Neural cell (in vitro differentiated cells): ENCODE data around the gene D2HGDH. TPM values are rescaled to one million over a fixed set of nuclear protein-coding genes. Genes with fewer than 3 reads are reported as not detected.
"Not testable (repeated sequence)": the region's sequence is repeated elsewhere in the genome, so short reads cannot be mapped to it uniquely, and the experiment has no call there.

ENCODE experiments used
- H2AFZ ChIP-seq: fragments of 200-600, 300-800 bp; sonication (generic), shearing (Covaris generic); 2 replicates; pipeline ENCODE4 v1.6.0; 2014; ENCODE audit warnings: low read depth, mild to moderate bottlenecking, antibody characterized with exemption, low read length, moderate library complexity
- H3F3A ChIP-seq: fragments of 200-600 bp; shearing (Covaris generic); 2 replicates; pipeline ENCODE4 v1.6.1; 2016; ENCODE audit warnings: mild to moderate bottlenecking, moderate library complexity, mixed read lengths, antibody characterized with exemption, low read length; ENCODE audit not compliant: insufficient read depth, poor library complexity, severe bottlenecking
- H3K27ac ChIP-seq: fragments of 200-600, 300-800 bp; sonication (generic), shearing (Covaris generic); 2 replicates; pipeline ENCODE4 v1.5.1; 2014; ENCODE audit warnings: mild to moderate bottlenecking, low read length, moderate library complexity
- H3K27me3 ChIP-seq: fragments of 300-800, 200-600 bp; sonication (generic), shearing (Covaris generic); 2 replicates; pipeline ENCODE4 v1.6.0; 2014; ENCODE audit warnings: mild to moderate bottlenecking, low read depth, low read length, moderate library complexity; ENCODE audit not compliant: insufficient read depth
- H3K36me3 ChIP-seq: fragments of 300-800, 200-600 bp; sonication (generic), shearing (Covaris generic); 2 replicates; pipeline ENCODE4 v1.5.1; 2014; ENCODE audit warnings: mild to moderate bottlenecking, antibody characterized with exemption, low read length, moderate library complexity; ENCODE audit not compliant: insufficient read depth
- H3K4me2 ChIP-seq: fragments of 300-800, 200-600 bp; sonication (generic), shearing (Covaris generic); 2 replicates; pipeline ENCODE4 v1.6.0; 2014; ENCODE audit warnings: mild to moderate bottlenecking, low read length
- H3K4me3 ChIP-seq: fragments of 300-800, 200-600 bp; sonication (generic), shearing (Covaris generic); 2 replicates; pipeline ENCODE4 v1.5.1; 2014; ENCODE audit warnings: mild to moderate bottlenecking, low read length, moderate library complexity
- H3K79me2 ChIP-seq: fragments of 200-600 bp; shearing (Covaris generic); replicated peaks from 2 replicates; pipeline ENCODE4 v1.6.0; 2014; ENCODE audit warnings: mild to moderate bottlenecking, low read length, moderate library complexity; ENCODE audit not compliant: insufficient read depth
- H3K9ac ChIP-seq: fragments of 300-800, 200-600 bp; sonication (generic), shearing (Covaris generic); 2 replicates; pipeline ENCODE4 v1.6.1; 2016; ENCODE audit warnings: mild to moderate bottlenecking, low read length, mixed read lengths
- H3K9me2 ChIP-seq: fragments of 200-600 bp; shearing (Covaris generic); 2 replicates; pipeline ENCODE4 v1.6.1; 2016; ENCODE audit warnings: mild to moderate bottlenecking, low read length, mixed read lengths; ENCODE audit not compliant: insufficient read depth
- H3K9me3 ChIP-seq: fragments of 200-600, 300-800 bp; sonication (generic), shearing (Covaris generic); 2 replicates; pipeline ENCODE4 v1.6.1; 2016; ENCODE audit warnings: mild to moderate bottlenecking, mixed run types, low read length, moderate library complexity, mixed read lengths
- H4K20me1 ChIP-seq: fragments of 200-600 bp; shearing (Covaris generic); 2 replicates; pipeline ENCODE4 v1.6.1; 2016; ENCODE audit warnings: mild to moderate bottlenecking, mixed run types; ENCODE audit not compliant: insufficient read depth
- EP300 ChIP-seq: fragments of 450-650 bp; conservative IDR thresholded peaks from 2 replicates; pipeline ENCODE4 v1.6.1; 2014; ENCODE audit warnings: antibody characterized with exemption, mild to moderate bottlenecking, moderate library complexity; ENCODE audit not compliant: poor library complexity, severe bottlenecking
- MXI1 ChIP-seq: fragments of 450-650 bp; conservative IDR thresholded peaks from 2 replicates; pipeline ENCODE4 v1.6.1; 2014; ENCODE audit warnings: antibody characterized with exemption, mild to moderate bottlenecking; ENCODE audit not compliant: poor library complexity, severe bottlenecking
- POLR2AphosphoS5 ChIP-seq: IDR thresholded peaks from 2 replicates; pipeline ENCODE4 v1.6.1; 2012
- RAD21 ChIP-seq: fragments of 450-650 bp; conservative IDR thresholded peaks from 2 replicates; pipeline ENCODE4 v1.6.1; 2014; ENCODE audit warnings: antibody characterized with exemption, mild to moderate bottlenecking, moderate library complexity
- SMC3 ChIP-seq: fragments of 450-650 bp; conservative IDR thresholded peaks from 2 replicates; pipeline ENCODE4 v1.6.1; 2014; ENCODE audit warnings: antibody characterized with exemption, mild to moderate bottlenecking, moderate library complexity; ENCODE audit not compliant: poor library complexity
- TAF1 ChIP-seq: IDR thresholded peaks from 2 replicates; pipeline ENCODE4 v1.6.1; 2012; ENCODE audit warnings: low read depth
- polyA plus RNA-seq: library from polyadenylated mRNA; depleted of rRNA; stranded (reverse); fragments of >200 nt; gene quantifications from 2 replicates; pipeline ENCODE4 v1.2.3, GENCODE V29; 2014
- TF ChIP-seq, protein P1 (sequence below): fragments of 450-650 bp; IDR thresholded peaks from 2 replicates; pipeline ENCODE4 v1.5.1; 2014; ENCODE audit warnings: antibody characterized with exemption, mild to moderate bottlenecking, moderate library complexity; ENCODE audit not compliant: poor library complexity, severe bottlenecking
- TF ChIP-seq, protein P2 (sequence below): IDR thresholded peaks from 2 replicates; pipeline ENCODE4 v1.6.1; 2012; ENCODE audit warnings: borderline replicate concordance

D2HGDH gene
- polyA plus RNA-seq, 1 donor from 2014 or later = 12.6 TPM

DNA sequence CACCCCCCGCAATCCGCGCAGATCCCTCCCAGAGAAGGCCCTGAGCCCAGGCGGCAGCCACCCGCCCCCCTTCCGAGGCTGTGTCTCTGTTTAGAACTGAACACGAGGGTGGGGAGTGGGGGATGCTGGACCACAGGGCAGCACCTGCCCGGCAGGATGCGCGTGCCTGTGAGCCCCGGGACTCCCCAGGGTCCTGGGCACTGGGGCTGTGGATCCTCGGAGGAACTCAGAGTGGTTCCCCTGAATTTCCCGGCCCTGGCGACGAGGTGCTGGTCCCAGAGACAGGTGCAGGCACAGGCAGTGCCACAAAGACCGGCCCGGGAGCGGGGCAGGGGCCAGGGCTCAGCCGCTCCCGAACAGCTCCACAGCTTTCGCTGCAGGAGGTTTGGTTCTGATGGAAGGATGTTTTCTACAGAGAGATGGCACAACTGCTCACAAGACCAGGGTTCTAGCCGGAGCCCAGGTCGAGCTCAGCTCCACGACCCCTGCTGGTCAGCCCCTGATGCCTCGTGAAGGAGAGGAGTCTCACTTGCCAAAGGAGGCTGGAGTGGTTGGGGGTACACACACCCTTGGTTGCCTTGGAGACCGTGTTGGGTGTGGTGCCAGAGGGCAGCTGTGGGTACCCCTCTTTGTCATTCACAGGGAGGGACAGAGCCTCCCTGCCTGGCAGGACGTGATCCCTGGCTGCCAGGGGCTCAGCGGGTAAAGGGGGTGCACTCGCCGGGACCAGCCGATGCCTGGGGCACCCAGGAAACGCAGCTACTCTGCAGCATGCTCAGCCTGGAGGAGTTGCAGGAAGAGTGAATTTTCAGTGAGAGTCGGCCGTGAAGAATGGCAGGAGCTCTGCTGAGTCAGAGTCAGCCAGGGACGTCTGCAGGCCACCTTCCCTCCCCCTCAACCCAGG is 70.1 kb downstream of the D2HGDH start:
- no peaks in the 10 kb centered on the region for H3F3A ChIP-seq
- no peaks in the 10 kb centered on the region for H3K9me2 ChIP-seq
- no peak overlapping the region for H3K9ac ChIP-seq
- H2AFZ ChIP-seq = no peak overlapping the region
- no peak overlapping the region for H3K4me2 ChIP-seq
- no peak overlapping the region for H3K27ac ChIP-seq
- no peaks in the 10 kb centered on the region for H3K9me3 ChIP-seq
- TF ChIP-seq TAF1 (no peak), MXI1 (no peak), POLR2AphosphoS5 (no peak), EP300 (no peak), SMC3 (no peak), RAD21 (no peak)
- TF ChIP-seq, protein P1, sequence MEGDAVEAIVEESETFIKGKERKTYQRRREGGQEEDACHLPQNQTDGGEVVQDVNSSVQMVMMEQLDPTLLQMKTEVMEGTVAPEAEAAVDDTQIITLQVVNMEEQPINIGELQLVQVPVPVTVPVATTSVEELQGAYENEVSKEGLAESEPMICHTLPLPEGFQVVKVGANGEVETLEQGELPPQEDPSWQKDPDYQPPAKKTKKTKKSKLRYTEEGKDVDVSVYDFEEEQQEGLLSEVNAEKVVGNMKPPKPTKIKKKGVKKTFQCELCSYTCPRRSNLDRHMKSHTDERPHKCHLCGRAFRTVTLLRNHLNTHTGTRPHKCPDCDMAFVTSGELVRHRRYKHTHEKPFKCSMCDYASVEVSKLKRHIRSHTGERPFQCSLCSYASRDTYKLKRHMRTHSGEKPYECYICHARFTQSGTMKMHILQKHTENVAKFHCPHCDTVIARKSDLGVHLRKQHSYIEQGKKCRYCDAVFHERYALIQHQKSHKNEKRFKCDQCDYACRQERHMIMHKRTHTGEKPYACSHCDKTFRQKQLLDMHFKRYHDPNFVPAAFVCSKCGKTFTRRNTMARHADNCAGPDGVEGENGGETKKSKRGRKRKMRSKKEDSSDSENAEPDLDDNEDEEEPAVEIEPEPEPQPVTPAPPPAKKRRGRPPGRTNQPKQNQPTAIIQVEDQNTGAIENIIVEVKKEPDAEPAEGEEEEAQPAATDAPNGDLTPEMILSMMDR = no peak
- TF ChIP-seq, protein P2, sequence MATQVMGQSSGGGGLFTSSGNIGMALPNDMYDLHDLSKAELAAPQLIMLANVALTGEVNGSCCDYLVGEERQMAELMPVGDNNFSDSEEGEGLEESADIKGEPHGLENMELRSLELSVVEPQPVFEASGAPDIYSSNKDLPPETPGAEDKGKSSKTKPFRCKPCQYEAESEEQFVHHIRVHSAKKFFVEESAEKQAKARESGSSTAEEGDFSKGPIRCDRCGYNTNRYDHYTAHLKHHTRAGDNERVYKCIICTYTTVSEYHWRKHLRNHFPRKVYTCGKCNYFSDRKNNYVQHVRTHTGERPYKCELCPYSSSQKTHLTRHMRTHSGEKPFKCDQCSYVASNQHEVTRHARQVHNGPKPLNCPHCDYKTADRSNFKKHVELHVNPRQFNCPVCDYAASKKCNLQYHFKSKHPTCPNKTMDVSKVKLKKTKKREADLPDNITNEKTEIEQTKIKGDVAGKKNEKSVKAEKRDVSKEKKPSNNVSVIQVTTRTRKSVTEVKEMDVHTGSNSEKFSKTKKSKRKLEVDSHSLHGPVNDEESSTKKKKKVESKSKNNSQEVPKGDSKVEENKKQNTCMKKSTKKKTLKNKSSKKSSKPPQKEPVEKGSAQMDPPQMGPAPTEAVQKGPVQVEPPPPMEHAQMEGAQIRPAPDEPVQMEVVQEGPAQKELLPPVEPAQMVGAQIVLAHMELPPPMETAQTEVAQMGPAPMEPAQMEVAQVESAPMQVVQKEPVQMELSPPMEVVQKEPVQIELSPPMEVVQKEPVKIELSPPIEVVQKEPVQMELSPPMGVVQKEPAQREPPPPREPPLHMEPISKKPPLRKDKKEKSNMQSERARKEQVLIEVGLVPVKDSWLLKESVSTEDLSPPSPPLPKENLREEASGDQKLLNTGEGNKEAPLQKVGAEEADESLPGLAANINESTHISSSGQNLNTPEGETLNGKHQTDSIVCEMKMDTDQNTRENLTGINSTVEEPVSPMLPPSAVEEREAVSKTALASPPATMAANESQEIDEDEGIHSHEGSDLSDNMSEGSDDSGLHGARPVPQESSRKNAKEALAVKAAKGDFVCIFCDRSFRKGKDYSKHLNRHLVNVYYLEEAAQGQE = no peak
- H3K4me3 ChIP-seq = no peak overlapping the region
- no peaks in the 10 kb centered on the region for H3K27me3 ChIP-seq
- no peaks in the 10 kb centered on the region for H3K79me2 ChIP-seq
- H3K36me3 ChIP-seq = no peaks in the 10 kb centered on the region
- H4K20me1 ChIP-seq = no peaks in the 10 kb centered on the region

DNA sequence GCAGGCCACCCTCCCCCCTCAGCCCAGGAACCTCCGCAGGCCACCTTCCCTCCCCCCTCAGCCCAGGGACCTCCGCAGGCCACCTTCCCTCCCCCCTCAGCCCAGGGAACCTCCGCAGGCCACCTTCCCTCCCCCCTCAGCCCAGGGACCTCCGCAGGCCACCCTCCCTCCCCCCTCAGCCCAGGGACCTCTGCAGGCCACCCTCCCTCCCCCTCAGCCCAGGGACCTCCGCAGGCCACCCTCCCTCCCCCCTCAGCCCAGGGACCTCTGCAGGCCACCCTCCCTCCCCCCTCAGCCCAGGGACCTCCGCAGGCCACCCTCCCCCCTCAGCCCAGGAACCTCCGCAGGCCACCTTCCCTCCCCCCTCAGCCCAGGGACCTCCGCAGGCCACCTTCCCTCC is 71.8 kb downstream of the D2HGDH start:
- not testable (repeated sequence) for H3K27me3 ChIP-seq, H3F3A ChIP-seq, H3K4me2 ChIP-seq, H3K4me3 ChIP-seq, H3K27ac ChIP-seq, H3K79me2 ChIP-seq, H3K9me2 ChIP-seq, H4K20me1 ChIP-seq, H2AFZ ChIP-seq, H3K9me3 ChIP-seq, H3K36me3 ChIP-seq, H3K9ac ChIP-seq
